ENCODE data around the gene HACD2.
"Not testable (repeated sequence)": the region's sequence is repeated elsewhere in the genome, so short reads cannot be mapped to it uniquely, and the experiment has no call there.

Gene HACD2, protein sequence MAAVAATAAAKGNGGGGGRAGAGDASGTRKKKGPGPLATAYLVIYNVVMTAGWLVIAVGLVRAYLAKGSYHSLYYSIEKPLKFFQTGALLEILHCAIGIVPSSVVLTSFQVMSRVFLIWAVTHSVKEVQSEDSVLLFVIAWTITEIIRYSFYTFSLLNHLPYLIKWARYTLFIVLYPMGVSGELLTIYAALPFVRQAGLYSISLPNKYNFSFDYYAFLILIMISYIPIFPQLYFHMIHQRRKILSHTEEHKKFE

DNA sequence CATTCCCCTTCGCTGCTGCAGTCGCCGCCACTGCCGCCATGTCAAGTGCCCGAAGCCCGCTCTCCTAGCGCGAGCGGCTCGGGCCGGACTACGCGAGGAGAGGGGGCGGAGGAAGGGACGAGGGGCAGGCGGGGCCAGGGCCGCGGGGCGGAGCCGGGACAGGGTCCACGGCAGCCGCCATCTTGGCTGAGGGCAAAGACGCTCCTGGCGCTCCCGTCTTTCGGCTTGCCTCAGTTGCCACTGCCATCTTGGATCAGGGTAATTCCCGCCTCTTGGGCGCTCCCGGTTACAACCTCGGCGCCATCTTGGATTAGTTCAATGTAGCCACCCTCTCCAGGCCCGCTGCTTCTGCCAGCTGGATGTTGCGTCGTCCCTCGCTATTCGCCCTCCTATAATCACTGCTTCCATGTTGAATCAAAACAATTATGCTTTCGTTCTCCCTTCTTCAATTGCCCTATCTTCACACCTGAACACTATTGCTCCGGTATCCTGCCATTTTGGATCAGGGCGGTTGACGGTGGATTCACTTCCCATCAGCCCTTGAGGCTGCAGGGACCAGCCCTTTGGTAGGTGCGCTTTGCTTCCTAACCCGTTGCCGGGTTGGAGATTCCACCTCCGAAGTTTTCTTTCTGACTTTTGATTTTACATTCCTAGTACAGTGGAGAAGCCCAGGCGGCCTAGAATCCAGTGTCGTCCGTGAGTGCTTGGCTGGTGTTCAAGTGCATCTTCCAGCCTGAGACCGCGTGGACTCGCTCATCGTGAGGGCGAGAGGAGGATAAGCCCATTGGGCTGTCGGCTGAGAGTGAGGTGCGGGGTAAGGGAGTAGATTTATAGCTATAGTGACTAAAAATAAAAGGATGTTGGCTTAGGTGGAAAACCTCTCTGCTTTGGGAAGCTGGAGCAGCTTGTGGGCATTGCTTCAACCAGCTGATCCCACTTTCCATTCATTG, at the start of gene HACD2:
Gene HACD2 (minus strand): TSS at position 66 of the 950 bp plus-strand sequence. CDS start 26 bp downstream, at position 40.
- DNase-seq: peak; percentile 98

DNA sequence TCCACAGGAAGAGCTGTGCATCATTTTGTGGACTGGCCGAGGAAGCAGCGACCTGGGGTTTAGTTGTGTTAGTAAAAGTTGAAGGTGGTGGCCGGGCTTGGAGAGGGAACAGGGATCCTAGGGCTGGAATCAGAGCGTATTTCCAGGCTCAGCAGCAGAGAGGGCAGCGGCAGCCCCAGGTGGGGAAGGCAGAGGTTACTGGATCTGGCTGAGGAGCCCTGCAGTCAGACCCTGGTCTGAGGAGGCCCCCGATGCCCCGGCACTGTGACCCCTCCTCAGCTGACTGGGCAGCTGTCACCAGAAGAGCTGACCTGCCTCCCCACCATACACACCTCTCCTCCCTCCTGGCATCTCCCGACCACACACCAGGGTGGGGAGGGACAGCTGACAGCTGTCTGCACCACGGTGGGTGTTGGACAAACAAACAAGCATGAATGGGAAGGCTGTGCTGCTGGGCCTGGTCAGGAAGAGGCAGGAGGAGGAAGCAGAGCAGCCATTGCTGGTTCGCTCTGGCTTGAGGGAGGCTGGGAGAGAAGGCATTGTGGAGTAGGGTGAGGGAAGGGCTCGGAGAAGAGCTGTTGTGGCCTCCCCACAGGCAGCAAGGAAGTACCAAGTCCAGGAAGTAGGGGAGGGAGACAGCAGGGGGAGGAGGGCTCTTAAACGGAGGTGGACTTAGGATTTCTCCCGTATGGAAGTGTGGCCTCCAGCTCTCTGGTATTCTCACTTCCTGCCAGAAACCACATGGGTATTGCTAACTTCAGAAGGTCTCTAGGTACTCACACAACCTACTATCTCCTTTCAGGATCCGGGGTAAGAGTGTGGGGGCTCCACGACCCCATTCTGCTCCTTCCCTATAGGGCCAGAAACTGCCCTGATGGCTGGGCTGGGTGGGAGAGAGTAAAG, 49.5 kb upstream of the HACD2 start:
- no peak for DNase-seq

DNA sequence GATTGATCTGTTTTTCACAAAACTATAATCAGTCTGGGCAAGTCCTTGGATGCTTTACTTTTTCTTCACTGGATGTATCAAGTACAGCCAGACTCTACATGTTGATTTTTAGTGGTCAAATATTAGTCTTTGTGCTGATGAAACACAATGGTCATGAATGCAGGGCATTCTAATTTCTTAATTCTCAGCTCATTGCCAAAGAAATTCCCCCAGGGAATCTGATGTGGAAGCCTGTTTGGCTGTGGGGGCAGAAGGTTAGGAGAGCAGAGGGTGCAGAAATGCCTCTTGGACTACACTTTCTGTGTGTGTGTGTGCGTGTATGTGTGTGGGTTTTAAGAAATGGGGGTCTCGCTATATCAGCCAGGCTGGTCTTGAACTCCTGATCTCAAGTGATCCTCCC, 48.7 kb upstream of the HACD2 start:
- DNase-seq: no peak

DNA sequence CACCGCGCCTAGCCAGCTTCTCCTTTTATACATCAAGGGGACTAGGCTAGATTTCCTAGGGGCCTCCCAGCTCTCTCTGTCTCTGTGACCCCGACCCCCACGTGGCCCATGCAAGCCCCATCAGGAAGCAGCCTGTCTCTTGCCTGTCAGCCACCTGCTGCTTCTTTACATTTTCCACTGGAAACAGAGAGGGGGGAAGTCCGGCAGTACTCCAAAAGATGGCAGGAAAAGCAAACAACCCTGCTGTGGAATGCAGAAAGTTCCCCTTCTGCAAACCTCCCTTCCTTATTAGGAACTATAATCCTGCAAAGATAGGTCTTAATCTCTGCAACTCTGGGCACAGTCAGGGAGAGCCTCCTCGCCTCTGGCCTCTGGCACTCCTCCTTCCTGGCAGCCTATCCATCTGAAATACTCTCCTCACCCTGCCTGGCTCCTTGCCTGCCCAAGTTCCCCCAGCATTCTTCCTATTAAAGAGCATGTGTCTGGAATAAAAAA, 47.4 kb upstream of the HACD2 start:
- DNase-seq: no peak

DNA sequence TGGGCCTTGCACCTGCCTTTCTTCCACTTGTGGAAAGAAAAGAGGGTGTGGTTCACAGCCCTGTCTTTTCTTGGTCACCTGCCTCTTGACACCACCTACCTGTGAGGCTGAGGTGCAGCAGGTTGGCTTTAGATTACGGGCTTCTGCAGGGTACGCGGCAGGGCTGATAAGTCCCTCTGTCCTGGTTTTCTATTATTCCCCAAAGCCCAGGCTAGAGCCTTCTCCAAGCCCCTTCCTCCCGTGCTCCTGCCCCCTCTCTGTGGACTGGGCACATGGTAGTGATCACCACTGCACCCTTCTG, 44.8 kb upstream of the HACD2 start:
- no peak for DNase-seq

DNA sequence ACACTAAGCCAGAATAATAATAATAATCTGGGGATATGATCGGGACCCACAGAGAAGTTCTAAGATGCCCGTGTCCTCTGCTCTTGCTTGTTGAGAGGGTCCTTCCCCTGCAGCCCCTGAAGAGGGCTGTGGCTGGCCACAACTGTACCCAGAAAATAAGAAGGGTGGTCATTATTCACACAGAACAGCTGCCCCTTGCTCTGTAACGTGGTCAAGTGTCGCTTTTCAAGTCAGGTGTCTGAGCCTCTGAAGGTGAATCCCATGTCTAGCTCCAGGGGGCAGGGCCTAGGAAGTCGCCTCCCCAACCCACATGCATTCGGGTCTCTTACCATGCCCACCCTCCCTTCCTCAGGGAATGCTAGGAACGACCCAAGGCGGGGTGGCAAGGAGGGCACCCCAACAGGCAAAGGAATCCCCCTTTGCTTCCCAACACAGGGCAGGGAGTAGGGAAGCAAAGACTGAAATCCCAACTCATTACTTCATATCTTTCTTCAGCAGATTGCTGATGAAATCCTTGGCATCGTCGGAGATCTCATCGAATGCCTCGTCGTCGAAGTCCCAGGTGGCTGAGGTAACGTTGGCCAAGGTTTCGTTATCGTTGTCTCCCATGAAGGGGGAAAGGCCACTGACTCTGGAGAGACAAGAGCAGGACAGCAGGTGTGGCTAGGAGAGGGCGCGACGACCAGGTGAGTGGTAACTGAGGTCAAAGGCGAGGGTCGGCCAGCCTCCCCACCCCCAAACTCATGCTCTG, 44.3 kb upstream of the HACD2 start:
- DNase-seq: no peak

DNA sequence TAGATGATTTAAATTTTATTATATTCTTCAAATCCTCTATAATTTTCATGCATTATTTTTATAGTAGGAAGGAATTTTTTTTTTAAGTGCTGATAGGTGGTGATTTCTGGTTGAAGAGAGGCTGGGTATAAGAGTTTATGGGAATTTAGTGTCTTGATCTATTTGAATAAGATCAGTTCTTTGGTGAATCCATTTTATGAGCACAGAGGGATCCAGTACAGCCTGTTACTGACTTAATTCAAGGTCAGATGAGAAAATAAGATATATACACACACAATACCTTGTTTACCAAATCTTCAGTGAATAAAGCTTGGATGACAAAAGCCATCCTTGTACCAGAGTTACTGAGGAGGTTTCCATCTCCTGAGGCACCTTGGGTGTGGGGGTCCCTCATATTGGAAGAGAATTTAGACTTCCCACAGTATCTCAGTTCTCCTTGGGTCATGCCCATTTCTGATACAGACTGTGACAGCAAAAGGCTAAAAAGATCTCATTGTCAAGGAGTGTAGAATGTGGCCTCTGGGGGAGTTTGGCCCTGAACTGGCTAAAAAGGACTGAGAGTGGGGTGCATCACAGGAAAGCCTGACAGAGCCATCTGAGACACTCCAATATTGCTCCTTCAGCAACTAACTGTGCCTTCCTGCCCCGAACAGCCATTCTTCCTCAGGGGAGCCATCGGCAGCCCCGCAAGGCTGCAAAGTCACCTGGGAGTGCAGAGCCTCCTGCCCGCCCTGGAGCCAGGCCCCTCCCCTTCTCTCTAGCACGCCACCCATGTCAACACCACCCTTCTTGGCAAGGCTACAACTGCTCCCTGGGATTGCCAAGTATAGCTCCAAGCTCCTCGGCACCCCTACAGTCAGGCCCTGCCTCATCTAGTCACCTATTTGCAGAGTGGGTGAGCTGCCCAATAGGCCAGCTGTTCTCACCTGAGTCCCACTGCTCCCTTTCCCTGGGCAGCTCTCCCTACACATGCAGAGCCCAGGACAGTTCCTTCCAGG, 43.1 kb upstream of the HACD2 start:
- DNase-seq: no peak

DNA sequence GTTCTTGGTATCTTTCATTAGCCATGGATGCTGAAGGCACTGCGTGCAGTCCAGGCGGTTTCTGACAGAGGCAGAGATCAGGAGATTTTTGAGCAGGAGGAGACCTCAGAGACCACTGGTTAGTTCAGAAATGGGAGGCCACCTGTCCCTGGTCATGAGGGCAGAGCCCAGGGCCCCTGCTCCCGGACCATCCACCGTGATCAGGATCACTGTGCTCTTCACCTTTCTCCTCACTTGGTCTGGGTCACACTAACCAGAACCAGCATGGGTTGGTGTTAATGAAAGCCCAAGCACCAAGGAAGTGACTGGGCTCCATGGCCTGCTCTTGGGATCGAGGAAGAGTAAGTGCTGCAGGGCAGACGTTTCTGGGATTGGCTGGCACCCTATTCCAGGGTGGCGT, 42.0 kb upstream of the HACD2 start:
- DNase-seq: no peak

DNA sequence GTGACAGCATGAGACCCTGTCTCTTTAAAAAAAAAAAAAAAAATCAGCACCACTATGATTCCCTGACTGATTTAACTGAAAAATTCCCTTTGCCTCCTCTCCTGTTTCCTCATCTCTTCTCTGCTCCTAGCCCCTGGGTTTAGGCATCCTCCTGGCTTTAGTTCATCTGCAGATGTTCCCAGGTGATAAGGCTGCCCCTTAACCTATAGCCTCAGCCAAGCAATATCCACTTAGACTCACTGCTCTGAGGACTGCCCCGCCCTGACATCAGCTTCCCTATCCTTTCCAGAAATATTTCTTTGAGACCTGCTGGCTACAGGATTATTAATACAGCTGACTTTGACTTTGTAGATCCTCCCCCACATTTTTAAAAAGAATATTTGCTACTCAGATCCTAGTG, 39.4 kb upstream of the HACD2 start:
- DNase-seq: no peak

DNA sequence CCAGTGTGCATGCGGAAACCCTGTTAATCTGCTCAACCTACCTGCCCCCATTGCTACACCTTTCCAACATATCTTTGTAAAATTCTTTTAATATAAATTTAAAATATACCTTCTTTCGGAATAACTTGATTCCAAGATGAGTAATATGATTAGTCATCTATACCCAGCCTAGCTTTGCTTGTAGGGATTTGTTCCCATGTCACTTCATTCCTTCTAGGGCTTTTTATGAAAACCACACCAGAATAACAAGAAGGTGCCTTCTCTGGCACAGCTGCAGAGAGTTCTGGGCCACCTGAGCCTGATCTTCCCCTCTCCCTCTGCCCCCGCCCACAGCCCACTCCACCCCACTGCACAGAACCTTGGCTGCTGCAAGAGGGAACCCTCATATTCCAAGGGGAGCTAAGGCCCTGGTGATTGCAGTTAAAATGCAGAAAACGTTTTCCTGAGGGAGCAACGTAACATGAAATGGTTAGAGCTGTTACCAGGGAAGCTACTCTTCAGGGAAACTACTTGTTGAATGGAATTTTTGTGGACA, 38.6 kb upstream of the HACD2 start:
- DNase-seq: no peak

DNA sequence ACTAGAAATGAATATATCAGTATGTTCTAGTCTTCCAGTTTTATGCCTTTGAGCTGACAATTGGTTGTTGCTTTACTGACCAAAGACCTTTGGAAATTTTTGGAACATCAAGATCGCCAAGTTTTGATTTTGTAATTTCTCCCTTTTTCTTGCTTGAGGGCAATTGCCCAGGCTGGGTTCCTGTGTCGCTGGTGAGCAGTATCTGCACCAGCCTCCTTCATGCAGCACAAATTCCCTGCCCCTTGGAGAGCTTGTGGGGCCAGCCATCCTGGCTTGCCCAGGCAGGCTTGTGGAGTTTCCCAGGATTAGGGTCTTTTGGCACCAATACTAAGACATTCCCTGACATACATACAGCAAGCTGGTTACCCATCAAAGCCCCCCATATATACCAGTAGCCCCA, 37.9 kb upstream of the HACD2 start:
- DNase-seq: no peak

DNA sequence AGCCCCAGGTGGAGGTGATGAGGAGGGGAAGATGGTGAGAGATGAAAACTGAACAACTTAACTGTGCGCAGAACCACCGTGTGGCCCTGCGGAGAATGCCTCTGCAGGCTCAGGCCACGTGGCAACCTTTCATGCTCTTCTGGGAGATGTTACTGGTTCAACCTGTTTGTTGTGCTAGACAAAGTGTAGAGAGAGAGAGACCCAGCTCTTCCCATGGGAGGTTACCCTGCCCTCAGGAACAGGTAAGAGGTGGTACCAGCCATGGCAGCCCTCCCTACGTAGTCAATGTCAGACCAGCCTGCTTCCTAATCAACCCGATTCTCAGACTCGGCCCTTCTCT, 37.0 kb upstream of the HACD2 start:
- no peak for DNase-seq

DNA sequence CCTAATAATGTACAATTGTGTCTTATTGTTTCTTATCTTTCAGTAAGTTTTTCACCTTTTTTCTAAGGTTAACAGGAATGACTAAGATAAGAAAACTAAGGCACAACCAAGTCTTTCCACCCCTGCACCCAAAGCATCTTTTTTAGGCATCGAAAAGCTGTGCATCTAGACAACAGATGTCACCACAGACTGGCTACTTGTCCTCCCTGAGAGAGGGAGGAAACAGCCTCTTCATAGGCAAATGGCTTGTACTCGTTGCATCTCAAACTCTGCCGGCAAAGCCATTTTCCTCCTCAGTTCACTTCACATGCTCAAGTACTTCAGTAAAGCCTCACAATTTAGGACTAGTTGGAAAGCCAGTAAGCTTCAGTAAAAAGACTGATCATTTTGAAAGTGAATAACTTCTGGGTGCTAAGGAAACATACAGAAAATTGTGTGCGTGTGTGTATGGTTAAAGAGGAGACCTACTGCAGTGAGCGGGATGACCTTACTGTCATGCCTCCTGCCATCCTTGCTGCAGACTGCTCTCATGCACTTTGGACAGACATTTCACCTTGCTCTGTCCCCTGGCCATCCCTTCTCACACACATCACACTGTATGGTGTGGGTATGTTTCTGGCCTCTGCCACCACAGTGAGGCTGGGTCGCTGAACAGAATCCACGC, 36.5 kb upstream of the HACD2 start:
- DNase-seq: no peak

DNA sequence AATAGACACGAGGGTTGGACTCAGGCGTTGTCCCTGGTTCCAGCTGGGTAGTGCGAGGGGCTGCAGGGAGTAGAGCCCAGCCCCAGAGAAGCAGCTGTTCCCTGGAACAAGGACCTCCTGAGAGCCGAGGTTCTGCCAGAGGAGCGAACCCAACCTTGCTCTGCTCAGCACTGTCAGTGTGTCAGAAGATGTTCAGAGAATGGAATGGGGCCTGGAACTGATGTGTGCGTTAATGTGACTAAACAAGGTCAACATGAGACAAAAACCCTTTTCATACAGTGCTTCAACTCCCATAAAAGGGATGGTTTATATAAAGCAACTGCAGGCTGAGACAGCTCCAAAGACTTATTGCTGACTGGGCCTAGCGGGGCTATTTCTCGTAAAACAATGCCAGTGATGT, 35.5 kb upstream of the HACD2 start:
- DNase-seq: no peak

DNA sequence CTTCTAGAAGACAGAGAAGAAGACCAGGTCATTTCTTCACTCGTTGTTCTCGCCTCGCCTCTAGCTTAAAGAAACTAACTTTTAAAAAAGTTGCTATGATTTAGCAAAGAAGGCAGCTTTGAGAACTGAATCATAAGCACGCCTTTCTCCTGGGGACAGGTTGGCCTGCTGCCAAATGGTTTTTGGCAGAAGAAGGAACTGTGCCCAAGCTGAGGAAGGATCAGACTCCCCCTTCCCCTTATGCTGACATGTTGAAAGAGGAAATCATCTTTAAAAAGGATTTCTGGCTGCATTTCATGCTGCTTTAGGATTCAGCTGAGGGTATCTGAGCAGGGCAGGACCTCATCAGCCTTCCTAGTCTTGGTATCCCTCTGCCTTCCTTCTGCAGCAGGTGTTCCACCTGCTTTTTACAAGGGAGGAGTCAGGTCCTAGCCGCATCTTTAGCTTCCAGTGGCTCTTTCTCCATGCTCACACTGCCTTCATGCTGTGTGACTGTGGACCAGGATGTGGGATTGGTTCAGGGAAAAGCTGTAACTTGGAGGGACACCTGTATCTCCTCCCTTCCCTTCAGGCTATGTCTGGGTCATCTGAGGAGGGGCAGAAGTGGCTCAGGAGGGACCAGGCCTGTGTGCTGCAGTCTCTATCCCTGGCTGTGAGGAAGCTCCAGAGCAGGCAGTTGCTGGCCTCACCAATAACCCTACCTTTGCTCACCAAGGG, 34.1 kb upstream of the HACD2 start:
- peak; percentile 19 for DNase-seq

DNA sequence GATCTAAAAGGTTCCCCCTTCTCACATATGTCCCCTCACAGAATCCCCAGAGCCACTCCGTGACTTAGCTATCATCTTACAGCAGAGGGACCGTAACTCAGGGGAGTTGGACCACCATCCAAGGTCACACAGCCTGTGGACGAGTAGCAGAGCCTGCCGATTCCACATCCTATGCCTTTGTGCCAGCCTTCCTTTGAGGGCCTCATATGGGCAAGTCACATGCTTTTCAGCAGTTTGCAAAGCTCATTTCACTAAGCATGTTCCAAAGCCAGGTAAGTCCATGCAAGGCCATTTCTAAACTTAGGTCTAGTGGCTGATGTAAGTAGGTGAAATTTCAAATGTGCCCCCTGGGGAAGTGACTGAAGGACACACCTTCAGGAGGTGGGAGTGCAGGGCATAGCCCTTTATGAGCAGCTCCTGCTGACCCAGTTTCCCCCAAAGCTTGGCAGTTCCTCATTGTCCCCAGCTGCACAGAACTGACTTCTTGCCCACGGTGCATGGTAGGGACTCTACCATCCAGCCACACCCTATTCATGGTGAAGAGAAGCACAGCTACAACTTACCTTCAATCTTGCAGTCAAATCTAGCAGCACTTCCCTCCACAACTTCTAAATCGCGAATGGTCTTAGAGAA, 33.3 kb upstream of the HACD2 start:
- peak; percentile 14 for DNase-seq

DNA sequence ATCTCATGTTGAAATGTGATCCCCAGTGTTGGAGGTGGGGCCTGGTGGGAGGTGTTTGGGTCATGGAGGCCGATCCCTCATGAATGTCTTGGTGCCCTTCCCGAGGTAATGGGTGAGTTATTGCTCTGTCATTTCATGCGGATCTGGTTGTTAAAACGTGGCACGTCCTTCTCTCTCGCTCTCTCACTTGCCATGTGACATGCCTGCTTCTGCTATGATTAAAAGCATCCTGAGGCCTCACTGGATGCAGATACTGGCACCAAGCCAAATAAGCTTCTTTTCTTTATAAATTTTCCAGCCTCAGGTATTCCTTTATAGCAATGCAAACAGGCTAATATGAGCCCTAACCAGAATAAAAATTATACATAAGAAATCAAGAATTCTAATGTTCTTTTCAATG, 31.7 kb upstream of the HACD2 start:
- DNase-seq: no peak

DNA sequence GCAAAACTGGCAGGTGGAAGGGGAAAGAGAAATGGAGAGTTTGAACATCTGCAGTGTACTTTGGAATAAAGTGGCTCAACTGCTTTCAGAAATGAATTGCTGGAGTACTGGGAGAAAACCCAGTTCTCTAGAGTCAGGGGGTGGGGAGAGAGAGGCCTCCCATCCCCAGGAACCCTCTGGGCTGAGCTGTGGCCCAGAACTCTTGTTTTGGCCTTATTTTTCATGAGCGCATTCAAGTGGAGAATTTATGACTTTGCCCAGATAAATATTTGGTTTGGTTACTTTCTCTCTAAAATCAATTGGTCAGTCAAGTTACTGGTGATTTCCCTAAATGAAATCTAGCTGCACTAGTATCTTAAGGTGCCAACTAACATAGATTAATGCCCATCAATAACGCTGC, 28.7 kb upstream of the HACD2 start:
- no peak for DNase-seq

DNA sequence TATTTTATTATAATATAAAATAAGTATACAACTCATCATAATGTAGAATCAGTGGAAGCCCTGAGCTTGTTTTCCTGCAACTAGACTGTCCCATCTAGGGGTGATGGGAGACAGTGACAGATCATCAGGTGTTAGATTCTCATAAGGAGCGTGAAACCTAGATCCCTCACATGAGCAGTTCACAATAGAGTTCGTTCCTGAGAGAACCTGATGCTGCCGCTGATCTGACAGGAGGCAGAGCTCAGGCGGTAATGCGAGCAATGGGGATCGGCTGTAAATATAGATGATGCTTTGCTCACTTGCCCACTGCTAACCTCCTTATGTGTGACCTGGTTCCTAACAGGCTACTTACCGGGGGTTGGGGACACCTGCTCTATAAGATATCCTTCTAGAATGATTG, 26.8 kb upstream of the HACD2 start:
- DNase-seq: not testable (repeated sequence)

Data from NCI-H2107 (cell line).